CD14-positive monocyte (primary cell): ENCODE data around the gene HSBP1L1. TPM values are rescaled to one million over a fixed set of nuclear protein-coding genes. Genes with fewer than 3 reads are reported as not detected.
A peak's percentile ranks its signal among the peaks of the same experiment; 100 is the strongest.

Experiments used
- DNase-seq, 3 donors: peaks; one replicate each; pipeline ENCODE4 v3.0.0-alpha.2; 2011 to 2022
- H2AFZ ChIP-seq: 2 replicates; pipeline ENCODE4 v1.6.0; 2012; ENCODE audit warnings: mild to moderate bottlenecking, low read depth, low read length, inconsistent platforms; ENCODE audit not compliant: insufficient read depth, poor library complexity, severe bottlenecking
- H3K27ac ChIP-seq, 2 donors: 1 replicate in 1 of 2; 2 replicates in 1 of 2; pipeline ENCODE4 v1.5.1; 2012 to 2013; ENCODE audit warnings: low read length in 2 of 2, control low read depth in 1 of 2, inconsistent platforms in 1 of 2, low read depth in 1 of 2, mild to moderate bottlenecking in 1 of 2
- H3K27me3 ChIP-seq, 2 donors: one replicate each; pipeline versions ENCODE4 v1.6.0 to v1.6.1; 2011 to 2013; ENCODE audit warnings: low read length in 2 of 2; ENCODE audit not compliant: control insufficient read depth in 2 of 2, insufficient read depth in 2 of 2
- H3K36me3 ChIP-seq, 2 donors: replicated peaks in 1 of 2; 1 replicate in 1 of 2; 2 replicates in 1 of 2; pipeline versions ENCODE4 v1.5.1 to v1.6.1; 2012 to 2013; ENCODE audit warnings: low read length in 2 of 2, control low read depth in 1 of 2, inconsistent platforms in 1 of 2, mild to moderate bottlenecking in 1 of 2; ENCODE audit not compliant: insufficient read depth in 2 of 2, control insufficient read depth in 1 of 2
- H3K4me1 ChIP-seq, 2 donors: 1 replicate in 1 of 2; 2 replicates in 1 of 2; pipeline versions ENCODE4 v1.5.1 to v1.6.1; 2012 to 2013; ENCODE audit warnings: low read length in 2 of 2, control low read depth in 1 of 2, inconsistent platforms in 1 of 2, mild to moderate bottlenecking in 1 of 2, moderate library complexity in 1 of 2; ENCODE audit not compliant: insufficient read depth in 2 of 2, control insufficient read depth in 1 of 2
- H3K4me2 ChIP-seq: replicated peaks from 2 replicates; pipeline ENCODE3; 2012; ENCODE audit warnings: low read length, moderate library complexity, mild to moderate bottlenecking; ENCODE audit not compliant: poor library complexity, severe bottlenecking; ENCODE audit errors: extremely low read depth
- H3K4me3 ChIP-seq, 3 experiments: fragments of 200-600 bp in 1 of 3; sonication (generic) in 1 of 3; replicated peaks in 1 of 3; 1 replicate in 2 of 3; 2 replicates in 1 of 3; pipeline ENCODE4 v1.5.1; 2011 to 2013; ENCODE audit warnings: low read length in 3 of 3, mild to moderate bottlenecking in 3 of 3, control low read depth in 2 of 3, low read depth in 2 of 3, inconsistent platforms in 1 of 3, moderate library complexity in 1 of 3
- H3K79me2 ChIP-seq: 2 replicates; pipeline ENCODE4 v1.6.0; 2012; ENCODE audit warnings: mild to moderate bottlenecking, control low read depth, inconsistent platforms, low read length, moderate library complexity; ENCODE audit not compliant: insufficient read depth
- H3K9ac ChIP-seq: 2 replicates; pipeline ENCODE4 v1.6.0; 2017; ENCODE audit warnings: low read length, mild to moderate bottlenecking; ENCODE audit not compliant: insufficient read depth, poor library complexity, severe bottlenecking
- H3K9me3 ChIP-seq, 2 donors: replicated peaks in 1 of 2; 1 replicate in 1 of 2; 2 replicates in 1 of 2; pipeline versions ENCODE4 v1.5.1 to v1.6.1; 2012 to 2013; ENCODE audit warnings: low read length in 2 of 2, control low read depth in 1 of 2; ENCODE audit not compliant: control insufficient read depth in 1 of 2, insufficient read depth in 1 of 2
- H4K20me1 ChIP-seq: 2 replicates; pipeline ENCODE4 v1.6.0; 2012; ENCODE audit warnings: mild to moderate bottlenecking, low read length, control low read depth, moderate library complexity; ENCODE audit not compliant: insufficient read depth
- H3K27ac Mint-ChIP-seq, 7 donors: one replicate each; pipeline ENCODE4 v1.8.0; 2020; ENCODE audit warnings: mild to moderate bottlenecking in 7 of 7, mixed read lengths in 7 of 7, moderate library complexity in 6 of 7, inconsistent platforms in 2 of 7
- H3K27me3 Mint-ChIP-seq, 3 donors: one replicate each; pipeline ENCODE4 v1.8.0; 2021 to 2022; ENCODE audit warnings: low read depth in 3 of 3, mild to moderate bottlenecking in 3 of 3, mixed read lengths in 3 of 3, moderate library complexity in 3 of 3, inconsistent platforms in 1 of 3
- H3K36me3 Mint-ChIP-seq, 2 donors: one replicate each; pipeline ENCODE4 v1.8.0; 2020; ENCODE audit warnings: mixed read lengths in 2 of 2, inconsistent platforms in 1 of 2, mild to moderate bottlenecking in 1 of 2
- H3K4me1 Mint-ChIP-seq: one replicate; pipeline ENCODE4 v1.8.0; 2020; ENCODE audit warnings: mild to moderate bottlenecking, mixed read lengths
- H3K4me3 Mint-ChIP-seq, 2 donors: one replicate each; pipeline ENCODE4 v1.8.0; 2020; ENCODE audit warnings: mild to moderate bottlenecking in 2 of 2, mixed read lengths in 2 of 2, moderate library complexity in 1 of 2
- H3K9me3 Mint-ChIP-seq, 7 donors: one replicate each; pipeline ENCODE4 v1.8.0; 2020 to 2022; ENCODE audit warnings: mixed read lengths in 7 of 7, mild to moderate bottlenecking in 6 of 7, moderate library complexity in 6 of 7, inconsistent platforms in 2 of 7
- CTCF ChIP-seq: fragments of 200-600 bp; IDR thresholded peaks from one replicate; pipeline ENCODE4 v1.8.0; 2022; ENCODE audit warnings: antibody characterized with exemption, mild to moderate bottlenecking
- WGBS: methylation state at CpG from one replicate; pipeline ENCODE4 v1.1.5; 2013; ENCODE audit warnings: missing lambda C conversion rate; ENCODE audit not compliant: insufficient coverage; 5-methylcytosine and 5-hydroxymethylcytosine counted together
- intact Hi-C, 2 donors: fragments of 100-400 bp; cut with micrococcal nuclease; formaldehyde crosslinking; loops; one replicate each; pipeline versions ENCODE4 v1.15.0 to v1.15.1; 2023
- polyA plus RNA-seq, 3 donors: library from polyadenylated mRNA; depleted of rRNA in 1 of 3; unstranded in 2 of 3; stranded (reverse) in 1 of 3; fragments of 300-500 nt in 2 of 3; fragments of >200 nt in 1 of 3; fragmentation: Illumina TruSeq in 2 of 3; gene quantifications; 1 replicate in 2 of 3; 2 replicates in 1 of 3; pipeline ENCODE4 v1.2.3, GENCODE V29; 2012 to 2021

HSBP1L1 gene
- polyA plus RNA-seq, 3 donors, result 2.5 to 13.2 (median 10.8) TPM

GRCh38 chr18:79975985-79976680 lies 11.7 kb downstream of the HSBP1L1 start:
- Histone ChIP-seq H3K36me3 (peaks cover 47 to 85% of the 10 kb centered on the region in 2 donors), H3K4me1 (no peaks in the 10 kb centered on the region), H3K9ac (no peak overlapping the region), H3K4me3 (no peak overlapping the region), H3K9me3 (no peaks in the 10 kb centered on the region), H2AFZ (no peak overlapping the region), H3K27me3 (no peaks in the 10 kb centered on the region), H3K4me2 (no peak overlapping the region), H3K79me2 (peaks cover 81% of the 10 kb centered on the region), H4K20me1 (peaks cover 100% of the 10 kb centered on the region), H3K27ac (peak overlapping the region in 1 of 2 donors; percentile 6)
- no peak for DNase-seq
- Mint-ChIP-seq H3K4me3 (no peak overlapping the region), H3K36me3 (peaks cover 68 to 79% of the 10 kb centered on the region in 2 donors), H3K9me3 (no peaks in the 10 kb centered on the region), H3K27ac (peak overlapping the region in 5 of 7 donors; percentile 10 to 79 (median 53)), H3K4me1 (peaks cover 5% of the 10 kb centered on the region), H3K27me3 (peaks cover 0 to 1% (median 0%) of the 10 kb centered on the region in 3 donors)
- intact Hi-C loops, result no loop called here
- WGBS, result 92% methylated on average over 8 of the region's 14 CpGs
- no peak for TF ChIP-seq CTCF

GRCh38 chr18:79979843-79980242 lies 15.4 kb downstream of the HSBP1L1 start:
- H4K20me1 ChIP-seq, result peaks cover 99% of the 10 kb centered on the region
- intact Hi-C loops, result loop anchor here in 1 of 2 donors (10.0 kb wide), 1 partner anchor 185 kb away; the partner anchor contains the start of gene KCNG2
- DNase-seq, result no peak
- peaks cover 41 to 57% of the 10 kb centered on the region in 2 donors for H3K36me3 Mint-ChIP-seq
- no peak overlapping the region for H3K4me3 ChIP-seq
- H3K4me1 Mint-ChIP-seq, result peaks cover 27% of the 10 kb centered on the region
- H3K4me1 ChIP-seq, result peaks cover 13 to 18% of the 10 kb centered on the region in 2 donors
- no peaks in the 10 kb centered on the region for H3K9me3 Mint-ChIP-seq
- H3K27ac Mint-ChIP-seq, result peak overlapping the region in 2 of 7 donors; percentile 19 to 54
- peaks cover 0 to 1% (median 0%) of the 10 kb centered on the region in 3 donors for H3K27me3 Mint-ChIP-seq
- H3K9ac ChIP-seq, result no peak overlapping the region
- no peaks in the 10 kb centered on the region for H3K9me3 ChIP-seq
- no peak overlapping the region for H3K4me3 Mint-ChIP-seq
- peaks cover 17 to 59% of the 10 kb centered on the region in 2 donors for H3K36me3 ChIP-seq
- no peak overlapping the region for H3K4me2 ChIP-seq
- no peak for TF ChIP-seq CTCF
- H3K79me2 ChIP-seq, result peaks cover 100% of the 10 kb centered on the region
- peak overlapping the region in 1 of 2 donors; percentile 40 for H3K27ac ChIP-seq
- H2AFZ ChIP-seq, result no peak overlapping the region
- 98% methylated on average over 5 of the region's 5 CpGs for WGBS
- H3K27me3 ChIP-seq, result no peaks in the 10 kb centered on the region
